HG02938 (cell line): ENCODE measurements around the gene NRXN3.

ENCODE experiments used
- ATAC-seq: cut with Tn5 transposase; IDR thresholded peaks from one replicate; pipeline ENCODE4 v1.9.1; 2021; ENCODE audit warnings: mild to moderate bottlenecking, moderate library complexity; ENCODE audit not compliant: unreplicated experiment

NRXN3 gene

GRCh38 chr14:78617735-78618134 lies 447.6 kb downstream of the NRXN3 start:
- no peak for ATAC-seq

GRCh38 chr14:78618368-78618767 lies 448.2 kb downstream of the NRXN3 start:
- no peak for ATAC-seq

GRCh38 chr14:78627114-78627513 lies 456.9 kb downstream of the NRXN3 start:
- ATAC-seq, result no peak

- no peak for ATAC-seq
Observed at GRCh38 chr14:78631551-78631950, 461.4 kb downstream of the NRXN3 start.

GRCh38 chr14:78633752-78634151 lies 463.6 kb downstream of the NRXN3 start:
- no peak for ATAC-seq

- no peak for ATAC-seq
Observed at GRCh38 chr14:78637489-78637888, 467.3 kb downstream of the NRXN3 start.

GRCh38 chr14:78637908-78638475 lies 467.8 kb downstream of the NRXN3 start:
- no peak for ATAC-seq

- ATAC-seq, result no peak
Observed at GRCh38 chr14:78638926-78639325, 468.8 kb downstream of the NRXN3 start.

GRCh38 chr14:78644824-78645559 lies 474.8 kb downstream of the NRXN3 start:
- ATAC-seq, result no peak

GRCh38 chr14:78652727-78653126 lies 482.6 kb downstream of the NRXN3 start:
- no peak for ATAC-seq

GRCh38 chr14:78653173-78653572 lies 483.0 kb downstream of the NRXN3 start:
- no peak for ATAC-seq

- no peak for ATAC-seq
Observed at GRCh38 chr14:78657451-78657850, 487.3 kb downstream of the NRXN3 start.

GRCh38 chr14:78664841-78665240 lies 494.7 kb downstream of the NRXN3 start:
- ATAC-seq, result no peak

- no peak for ATAC-seq
Observed at GRCh38 chr14:78666336-78667056, 496.3 kb downstream of the NRXN3 start.

GRCh38 chr14:78667141-78667540 lies 497.0 kb downstream of the NRXN3 start:
- ATAC-seq, result no peak

GRCh38 chr14:78673845-78674244 lies 503.7 kb downstream of the NRXN3 start:
- ATAC-seq, result no peak

- no peak for ATAC-seq
Observed at GRCh38 chr14:78674820-78675219, 504.6 kb downstream of the NRXN3 start.

- ATAC-seq, result no peak
Observed at GRCh38 chr14:78683206-78683605, 513.0 kb downstream of the NRXN3 start.

- no peak for ATAC-seq
Observed at GRCh38 chr14:78683981-78684380, 513.8 kb downstream of the NRXN3 start.

GRCh38 chr14:78688503-78688902 lies 518.3 kb downstream of the NRXN3 start:
- no peak for ATAC-seq

- no peak for ATAC-seq
Observed at GRCh38 chr14:78690836-78691235, 520.7 kb downstream of the NRXN3 start.

GRCh38 chr14:78697341-78697740 lies 527.2 kb downstream of the NRXN3 start:
- no peak for ATAC-seq
